GM04504 (cell line): ENCODE results near the gene KLHL28.

Experiments used
- DNase-seq: peaks from one replicate; pipeline ENCODE4 v3.0.0-alpha.2; 2012; ENCODE audit warnings: low read depth

Gene KLHL28, protein sequence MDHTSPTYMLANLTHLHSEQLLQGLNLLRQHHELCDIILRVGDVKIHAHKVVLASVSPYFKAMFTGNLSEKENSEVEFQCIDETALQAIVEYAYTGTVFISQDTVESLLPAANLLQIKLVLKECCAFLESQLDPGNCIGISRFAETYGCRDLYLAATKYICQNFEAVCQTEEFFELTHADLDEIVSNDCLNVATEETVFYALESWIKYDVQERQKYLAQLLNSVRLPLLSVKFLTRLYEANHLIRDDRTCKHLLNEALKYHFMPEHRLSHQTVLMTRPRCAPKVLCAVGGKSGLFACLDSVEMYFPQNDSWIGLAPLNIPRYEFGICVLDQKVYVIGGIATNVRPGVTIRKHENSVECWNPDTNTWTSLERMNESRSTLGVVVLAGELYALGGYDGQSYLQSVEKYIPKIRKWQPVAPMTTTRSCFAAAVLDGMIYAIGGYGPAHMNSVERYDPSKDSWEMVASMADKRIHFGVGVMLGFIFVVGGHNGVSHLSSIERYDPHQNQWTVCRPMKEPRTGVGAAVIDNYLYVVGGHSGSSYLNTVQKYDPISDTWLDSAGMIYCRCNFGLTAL

DNA sequence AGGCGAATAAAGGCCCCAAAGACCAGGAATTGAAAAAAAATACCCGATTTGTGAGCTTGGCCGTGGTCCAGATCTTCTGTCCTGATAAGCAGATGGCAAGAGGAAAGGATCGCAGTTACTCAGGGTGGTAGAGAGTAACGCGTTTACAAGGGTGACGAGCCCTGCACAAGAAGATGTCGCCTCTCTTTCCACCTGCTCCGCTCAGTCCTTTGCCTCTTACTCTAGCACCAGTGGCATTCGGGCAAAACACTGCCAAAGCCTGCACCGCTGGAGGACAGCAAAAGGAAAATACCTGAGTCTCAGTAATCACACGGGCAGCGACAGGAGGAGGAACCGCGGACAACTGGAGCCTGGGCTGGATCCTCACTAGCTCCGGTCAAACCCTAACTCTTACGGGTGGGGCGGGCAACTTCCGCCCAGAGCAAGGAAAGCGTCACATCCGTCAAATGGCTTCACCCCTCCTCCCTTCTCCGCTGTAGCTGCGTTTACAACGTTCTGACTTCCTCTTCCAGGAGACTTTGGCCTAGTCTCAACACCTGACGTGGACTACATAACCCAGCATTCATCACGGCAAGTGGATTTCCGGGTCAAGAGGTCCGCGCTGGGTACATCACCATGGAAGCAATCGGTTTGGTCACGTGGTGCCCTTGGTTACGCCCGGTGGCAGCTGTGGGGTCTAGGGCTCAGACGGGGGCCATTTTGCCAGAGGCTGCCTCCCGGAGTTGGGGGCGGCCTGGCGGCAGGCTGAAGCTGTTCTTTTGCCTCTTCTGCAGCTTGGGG is at the start of gene KLHL28, which contains the start of gene TOGARAM1:
Gene KLHL28, minus strand, starts transcription at position 394 of the 780 bp plus-strand sequence. CDS start 16,019 bp downstream, outside the sequence.
Gene TOGARAM1, plus strand, starts transcription at position 637 of the 780 bp plus-strand sequence. CDS start 232 bp downstream, outside the sequence.
- peak; percentile 100 for DNase-seq

DNA sequence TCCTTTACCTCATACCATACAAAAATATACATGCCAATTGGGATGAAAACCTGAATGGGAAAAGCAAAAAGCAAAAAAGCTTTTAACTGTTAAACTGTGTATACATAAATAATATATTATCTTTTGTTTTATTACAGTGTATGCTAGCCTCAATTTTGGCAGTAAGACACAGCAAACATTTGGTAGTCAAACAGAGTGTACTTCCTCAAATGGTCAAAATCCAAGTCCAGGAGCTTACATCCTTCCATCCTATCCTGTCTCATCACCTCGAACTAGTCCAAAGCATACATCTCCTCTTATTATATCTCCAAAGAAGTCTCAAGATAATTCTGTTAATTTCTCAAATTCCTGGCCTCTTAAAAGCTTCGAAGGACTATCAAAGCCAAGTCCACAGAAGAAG is 42.2 kb upstream of the KLHL28 start:
- DNase-seq: no peak

DNA sequence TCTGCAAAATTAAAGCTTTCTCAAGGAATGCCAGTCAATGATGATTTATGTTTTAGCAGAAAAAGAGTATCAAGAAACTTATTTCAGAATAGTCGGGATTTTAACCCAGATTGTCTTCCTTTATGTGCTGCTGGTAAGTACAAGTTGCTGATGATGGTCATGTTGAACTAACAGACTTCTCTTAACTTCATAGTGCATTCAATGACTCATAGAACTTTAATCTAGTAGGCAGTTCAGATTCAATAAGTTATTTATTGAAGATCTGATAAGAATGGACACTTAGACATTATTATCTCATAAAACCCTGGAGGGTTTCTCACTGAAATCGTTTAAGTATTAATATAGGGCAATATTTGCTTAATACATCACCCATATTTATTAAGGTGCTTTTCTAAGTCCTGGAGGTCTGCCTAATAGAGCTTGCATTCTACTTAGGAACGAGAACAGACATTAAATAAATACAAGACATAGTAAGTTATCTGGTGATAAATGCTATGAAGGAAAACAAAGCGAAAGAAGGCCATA is 34.1 kb upstream of the KLHL28 start:
- no peak for DNase-seq

DNA sequence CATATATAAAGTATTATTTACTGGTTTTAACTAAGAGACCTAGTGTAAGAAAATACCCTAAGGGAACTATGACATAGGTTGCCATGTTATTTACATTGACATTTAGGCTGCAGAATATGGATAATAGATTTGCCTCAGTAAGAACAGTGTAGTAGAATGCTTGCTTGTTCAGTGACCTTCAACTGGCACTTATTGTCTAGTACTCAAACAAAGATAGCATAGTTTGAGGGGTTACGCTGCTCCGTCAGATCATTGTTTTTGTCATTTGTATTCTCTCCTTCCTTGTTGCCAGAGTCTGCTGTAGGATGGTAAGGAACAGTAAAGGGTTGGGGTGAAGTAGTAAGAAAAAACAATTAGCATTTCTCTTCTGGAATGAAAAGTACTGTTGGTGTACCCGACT is 33.4 kb upstream of the KLHL28 start:
- DNase-seq: no peak

DNA sequence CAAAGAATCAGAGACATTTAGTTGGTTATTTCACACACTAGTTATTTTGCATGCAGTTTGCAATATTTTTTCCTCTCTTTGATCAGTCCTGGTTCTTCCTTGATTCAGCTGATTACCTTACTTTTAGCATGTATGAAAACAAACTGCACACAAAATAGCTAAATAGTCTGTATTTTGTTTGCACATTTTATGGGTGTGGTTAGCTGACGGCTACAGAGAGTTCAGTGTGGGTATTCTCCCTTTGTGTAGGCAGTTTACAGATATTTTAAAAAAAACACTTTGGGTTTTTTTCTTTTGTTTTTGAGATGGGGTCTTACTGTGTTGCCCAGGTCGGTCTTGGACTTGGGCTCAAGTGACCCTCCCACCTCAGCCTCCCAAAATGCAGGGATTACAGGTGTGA is 28.8 kb upstream of the KLHL28 start:
- no peak for DNase-seq

DNA sequence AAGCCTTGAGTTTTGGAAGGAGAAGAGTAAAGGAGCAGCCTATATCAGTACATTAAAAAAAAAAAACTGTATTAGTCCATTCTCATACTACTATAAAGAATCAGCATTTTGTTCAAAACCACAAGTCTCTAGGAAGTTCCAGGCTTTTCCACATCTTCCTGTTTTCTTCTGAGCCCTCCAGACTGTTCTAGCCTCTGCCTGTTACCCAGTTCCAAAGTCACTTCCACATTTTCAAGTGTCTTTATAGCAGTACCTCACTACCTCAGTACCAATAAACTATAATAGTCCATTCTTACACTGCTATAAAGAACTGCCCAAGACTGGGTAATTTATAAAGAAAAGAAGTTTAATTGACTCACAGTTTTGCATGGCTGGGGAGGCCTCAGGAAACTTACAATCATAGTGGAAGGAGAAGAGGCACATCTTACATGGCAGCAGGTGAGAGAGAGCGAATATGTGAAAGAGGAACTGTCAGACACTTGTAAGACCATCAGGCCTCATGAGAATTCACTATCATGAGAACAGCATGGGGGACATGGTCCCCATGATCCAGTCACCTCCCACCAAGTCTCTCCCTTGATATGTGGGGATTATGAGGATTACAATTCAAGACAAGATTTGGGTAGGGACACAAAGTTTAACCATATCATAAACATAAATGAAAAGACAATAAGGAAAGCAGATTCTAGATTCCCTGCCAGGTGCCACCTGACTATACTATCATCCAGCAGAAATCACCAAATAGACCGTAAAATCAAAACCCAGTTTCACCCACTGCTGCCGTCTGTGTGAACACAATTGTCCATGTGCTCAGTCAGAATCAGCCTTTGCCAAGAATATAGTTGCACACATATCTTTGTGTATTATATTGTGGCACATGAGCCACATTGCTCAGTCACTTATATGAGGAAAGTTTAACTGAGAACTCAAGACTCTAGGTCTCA is 28.0 kb upstream of the KLHL28 start:
- DNase-seq: no peak

DNA sequence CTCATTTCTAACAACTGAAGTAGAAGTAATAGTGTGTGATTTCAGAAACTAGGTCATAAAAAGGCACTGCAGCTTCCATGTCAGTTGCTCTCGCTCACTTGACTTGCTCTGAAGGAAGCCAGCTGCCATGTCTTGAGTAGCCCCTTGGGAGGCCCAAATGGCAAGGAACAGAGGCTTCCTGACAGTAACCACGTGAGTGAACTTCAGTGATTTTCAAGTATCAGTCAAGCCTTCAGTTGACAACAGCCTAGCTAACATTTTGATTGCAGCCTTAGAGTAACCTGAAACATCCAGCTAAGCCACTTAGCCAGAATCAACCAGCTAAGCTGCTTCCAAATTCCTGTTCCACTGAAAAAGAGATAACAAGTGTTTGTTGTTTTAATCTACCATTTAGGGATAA is 26.9 kb upstream of the KLHL28 start:
- DNase-seq: no peak

DNA sequence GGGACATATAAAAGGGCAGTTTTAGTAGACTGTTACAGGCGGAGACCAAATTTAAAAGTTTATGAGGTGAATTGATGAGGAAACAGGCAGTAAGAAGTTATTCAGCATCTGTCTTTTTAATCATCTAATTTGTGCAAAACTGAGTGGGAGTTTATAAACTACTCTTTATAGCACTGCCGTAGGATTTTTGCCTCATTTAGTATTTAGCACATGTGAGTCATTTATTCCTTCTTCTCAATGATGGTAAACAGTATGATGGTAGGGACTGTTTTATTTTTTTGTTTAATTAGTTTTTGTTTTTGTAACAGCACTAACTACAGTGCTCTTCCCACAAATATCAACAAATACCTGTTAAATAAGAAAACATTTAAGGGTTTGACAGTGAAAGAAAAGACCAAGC is 20.8 kb upstream of the KLHL28 start:
- no peak for DNase-seq

DNA sequence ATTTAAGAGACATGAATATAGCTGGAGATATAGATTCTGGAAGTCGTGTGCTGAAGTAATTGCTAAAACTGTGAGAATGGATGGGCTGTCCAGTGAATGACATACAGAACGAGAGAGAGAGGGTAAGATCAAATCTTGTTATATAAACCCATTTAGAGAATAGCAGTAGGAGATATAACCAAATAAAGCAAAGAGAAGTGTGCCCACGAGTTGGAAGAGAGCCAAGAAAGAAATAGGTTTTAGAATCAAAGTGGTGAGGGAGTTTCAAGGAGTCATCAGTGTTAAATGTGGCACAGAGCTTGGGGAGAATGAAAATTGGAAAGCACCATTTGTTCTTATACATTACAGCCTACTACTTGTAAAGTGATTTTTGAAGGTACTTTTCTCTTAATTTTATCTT is 19.5 kb upstream of the KLHL28 start:
- no peak for DNase-seq

DNA sequence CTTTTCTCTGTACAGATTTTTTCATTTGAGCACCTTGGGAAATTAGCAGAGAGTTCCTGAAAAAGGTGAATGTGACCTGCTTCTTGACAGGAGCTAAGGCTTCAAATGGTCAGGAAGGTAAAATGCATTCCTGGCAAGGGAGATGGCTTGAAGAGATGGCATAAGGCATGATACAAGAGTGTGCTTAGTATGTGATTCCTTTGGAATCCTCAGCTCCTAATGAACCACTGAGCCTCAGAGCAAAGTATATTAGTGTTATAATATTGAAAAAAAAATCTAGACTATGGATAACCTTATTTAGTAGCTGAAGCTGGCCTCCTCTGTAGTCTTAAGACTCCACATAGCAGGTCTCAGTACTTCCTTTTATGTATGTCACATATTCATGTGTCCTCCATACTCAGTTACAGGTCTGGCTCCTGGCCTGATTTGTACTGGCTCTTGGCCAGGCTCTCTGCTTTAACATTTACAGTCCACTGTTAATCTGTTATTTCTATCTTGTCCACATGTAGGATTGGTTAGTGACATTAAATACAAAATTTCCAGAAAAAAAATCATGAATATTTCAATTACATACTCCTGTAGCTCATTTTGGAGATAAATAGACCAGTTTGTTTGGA is 18.1 kb upstream of the KLHL28 start:
- DNase-seq: no peak

DNA sequence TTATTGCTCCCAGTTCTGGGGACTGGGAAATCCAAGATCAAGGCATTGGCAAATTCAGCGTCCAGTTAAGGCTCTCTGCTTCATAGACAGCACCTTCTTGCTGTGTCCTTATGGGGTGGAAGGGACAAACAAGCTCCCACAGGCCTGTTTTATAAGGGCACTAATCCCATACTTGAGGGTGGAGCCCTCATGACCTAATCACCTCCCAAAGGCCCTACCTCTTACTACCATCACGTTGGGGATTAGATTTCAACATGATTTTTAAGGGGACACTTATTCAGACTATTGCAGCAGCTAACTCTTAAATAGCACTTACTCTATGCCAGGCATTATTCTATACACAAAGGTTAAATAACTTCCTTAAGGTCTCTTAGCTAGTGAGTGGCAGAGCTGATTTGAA is 17.5 kb upstream of the KLHL28 start:
- no peak for DNase-seq

DNA sequence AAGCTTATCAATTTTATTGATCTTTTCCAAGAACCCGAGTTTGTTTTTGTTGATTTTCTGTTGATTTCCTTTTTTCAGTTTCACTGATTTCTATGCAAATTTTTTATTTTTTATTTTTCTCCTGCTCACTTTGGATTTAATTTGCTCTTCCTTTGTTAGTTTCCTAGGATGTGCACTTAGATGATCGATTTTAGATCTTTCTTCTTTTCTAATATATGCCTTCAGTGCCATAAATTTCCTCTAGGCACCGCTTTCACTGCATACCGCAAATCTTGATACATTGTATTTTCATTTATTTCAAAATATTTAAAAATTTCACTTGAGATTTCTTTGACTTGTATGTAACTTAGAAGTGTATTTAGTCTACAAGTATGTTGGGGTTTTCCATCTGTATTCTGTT is 9.7 kb upstream of the KLHL28 start:
- no peak for DNase-seq

DNA sequence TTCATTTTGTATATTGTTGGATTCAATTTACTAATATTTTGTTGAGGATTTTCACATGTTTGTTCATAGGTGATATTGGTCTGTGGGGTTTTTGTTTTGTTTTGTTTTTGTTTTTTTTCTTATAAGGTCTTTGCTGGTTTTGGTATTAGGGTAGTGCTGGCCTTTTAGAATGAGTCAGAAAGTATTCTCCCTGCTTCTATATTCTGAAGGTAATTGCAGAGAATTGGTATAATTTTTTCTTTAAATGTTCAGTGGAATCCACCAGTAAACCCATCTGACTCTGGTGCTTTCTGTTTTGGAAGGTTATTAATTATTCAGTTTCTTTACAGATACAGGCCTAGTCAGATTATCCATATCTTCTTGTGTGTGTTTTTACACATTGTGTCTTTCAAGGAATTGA is 9.2 kb upstream of the KLHL28 start:
- no peak for DNase-seq

DNA sequence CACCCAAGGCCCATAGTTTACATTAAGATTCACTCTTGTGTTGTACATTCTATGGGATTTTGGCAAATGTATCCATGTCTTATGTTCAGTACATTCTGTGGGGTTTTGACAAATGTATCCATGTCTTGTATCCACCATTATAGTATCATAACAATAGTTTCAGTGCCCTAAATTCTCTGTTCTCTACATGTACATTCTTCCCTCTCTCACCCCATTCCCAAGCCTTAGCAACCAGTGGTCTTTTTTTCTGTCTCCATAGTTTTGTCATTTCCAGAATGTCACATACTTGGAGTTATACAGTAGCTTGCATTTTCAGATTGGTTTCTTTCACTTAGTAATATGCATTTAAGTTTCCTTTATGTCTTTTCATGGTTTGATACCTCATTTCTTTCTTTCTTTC is 7.0 kb upstream of the KLHL28 start:
- DNase-seq: no peak

DNA sequence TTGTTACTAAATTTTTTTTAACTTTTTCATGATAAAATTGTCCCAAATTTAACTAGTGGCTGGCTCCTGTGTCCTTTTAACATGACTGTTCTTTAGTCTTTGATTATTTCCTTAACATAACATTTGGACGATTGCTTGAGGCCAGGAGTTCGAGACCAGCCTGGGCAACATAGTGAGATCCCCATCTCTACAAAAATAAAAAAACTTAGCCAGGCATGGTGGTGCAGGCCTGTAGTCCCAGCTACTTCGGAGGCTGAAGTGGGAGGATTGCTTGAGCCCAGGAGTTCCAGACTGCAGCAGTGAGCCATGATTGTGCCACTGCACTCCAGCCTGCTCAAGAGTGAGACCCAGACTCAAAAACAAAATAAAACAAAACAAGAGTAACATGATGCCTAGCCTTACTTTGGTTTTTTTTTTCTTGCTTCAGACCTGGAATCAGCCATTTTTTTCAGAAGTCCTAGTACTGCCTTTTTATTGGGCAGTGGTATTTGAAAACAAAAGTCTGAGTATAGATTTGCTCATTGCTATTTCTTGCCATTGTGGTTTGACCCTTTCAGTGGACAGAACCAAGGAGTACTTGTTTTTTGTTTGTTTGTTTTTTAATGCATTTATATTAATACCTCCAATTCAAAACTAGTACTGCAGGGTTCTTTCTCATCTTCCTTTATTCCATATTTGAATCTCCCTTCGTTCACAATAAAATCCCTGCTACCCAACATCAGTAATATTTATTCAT is 5.0 kb upstream of the KLHL28 start:
- DNase-seq: no peak

DNA sequence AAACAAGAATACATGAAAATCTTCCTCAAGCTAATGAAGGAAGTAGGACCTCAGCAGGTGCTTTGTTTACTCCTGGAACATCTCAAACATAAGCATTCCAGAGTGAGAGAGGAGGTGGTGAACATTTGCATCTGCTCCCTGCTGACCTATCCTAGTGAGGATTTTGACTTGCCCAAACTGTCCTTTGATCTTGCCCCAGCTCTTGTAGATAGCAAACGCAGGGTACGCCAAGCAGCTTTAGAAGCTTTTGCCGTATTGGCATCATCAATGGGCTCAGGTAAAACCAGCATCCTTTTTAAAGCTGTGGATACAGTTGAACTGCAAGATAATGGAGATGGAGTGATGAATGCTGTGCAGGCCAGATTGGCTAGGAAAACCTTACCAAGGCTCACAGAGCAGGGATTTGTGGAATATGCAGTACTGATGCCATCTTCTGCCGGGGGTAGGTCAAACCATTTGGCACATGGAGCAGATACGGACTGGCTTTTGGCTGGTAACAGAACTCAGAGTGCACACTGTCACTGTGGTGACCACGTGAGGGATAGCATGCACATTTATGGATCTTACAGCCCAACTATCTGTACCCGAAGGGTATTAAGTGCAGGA is 2.1 kb upstream of the KLHL28 start:
- DNase-seq: no peak

DNA sequence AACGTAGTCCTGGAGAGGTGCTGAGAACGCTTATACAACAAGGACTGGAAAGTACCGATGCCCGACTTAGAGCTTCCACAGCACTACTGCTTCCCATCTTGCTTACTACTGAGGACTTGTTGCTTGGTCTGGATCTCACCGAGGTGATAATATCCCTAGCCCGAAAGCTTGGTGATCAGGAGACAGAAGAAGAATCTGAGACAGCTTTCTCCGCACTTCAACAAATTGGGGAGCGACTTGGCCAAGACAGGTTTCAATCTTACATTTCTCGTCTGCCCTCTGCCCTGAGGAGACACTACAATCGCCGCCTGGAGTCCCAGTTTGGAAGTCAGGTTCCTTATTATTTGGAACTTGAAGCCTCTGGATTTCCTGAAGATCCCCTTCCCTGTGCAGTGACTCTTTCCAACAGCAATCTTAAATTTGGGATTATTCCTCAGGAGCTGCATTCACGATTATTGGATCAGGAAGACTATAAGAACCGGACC is 1.3 kb upstream of the KLHL28 start:
- DNase-seq: no peak

DNA sequence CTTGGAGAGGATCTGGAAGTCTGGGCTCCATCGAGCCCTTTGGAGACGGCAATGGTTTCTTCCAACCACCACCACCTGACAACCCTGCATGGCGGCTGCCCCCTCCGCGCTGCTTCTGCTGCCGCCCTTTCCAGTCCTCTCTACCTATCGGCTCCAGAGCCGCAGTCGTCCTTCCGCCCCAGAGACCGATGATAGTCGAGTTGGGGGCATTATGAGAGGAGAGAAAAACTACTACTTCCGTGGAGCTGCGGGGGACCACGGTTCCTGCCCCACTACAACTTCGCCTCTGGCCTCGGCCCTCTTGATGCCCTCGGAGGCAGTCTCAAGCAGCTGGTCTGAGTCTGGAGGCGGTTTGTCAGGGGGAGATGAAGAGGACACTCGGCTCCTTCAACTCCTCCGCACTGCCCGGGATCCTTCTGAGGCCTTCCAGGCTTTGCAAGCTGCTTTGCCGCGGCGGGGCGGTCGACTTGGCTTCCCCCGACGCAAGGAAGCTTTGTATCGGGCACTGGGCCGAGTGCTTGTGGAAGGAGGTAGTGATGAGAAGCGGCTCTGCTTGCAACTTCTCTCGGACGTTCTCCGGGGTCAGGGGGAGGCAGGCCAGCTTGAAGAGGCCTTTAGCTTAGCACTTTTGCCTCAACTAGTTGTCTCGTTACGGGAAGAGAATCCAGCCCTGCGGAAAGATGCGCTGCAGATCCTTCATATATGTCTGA is 742 bp upstream of the KLHL28 start:
- no peak for DNase-seq

DNA sequence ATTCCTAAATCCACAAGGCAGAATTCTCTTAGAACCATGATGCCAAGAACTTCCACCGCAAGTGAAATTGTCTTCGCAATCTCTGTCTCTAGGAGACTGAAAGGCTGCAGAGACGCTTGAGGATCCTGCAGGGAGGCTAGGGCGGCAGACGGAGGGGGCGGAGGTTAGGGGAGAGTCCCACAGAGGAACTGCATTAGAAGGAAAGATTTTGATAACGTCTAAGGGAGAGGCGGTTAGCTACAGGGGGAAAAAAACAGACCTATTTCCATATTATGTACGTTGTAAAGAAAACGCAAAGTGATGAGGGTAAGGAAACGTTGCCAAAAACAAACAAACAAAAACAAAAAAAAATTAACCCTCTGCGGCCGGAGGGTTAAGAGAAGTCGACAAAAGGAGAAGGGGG is 595 bp downstream of the KLHL28 start:
- no peak for DNase-seq
